ENCODE measurements around the gene NMB.

DNA sequence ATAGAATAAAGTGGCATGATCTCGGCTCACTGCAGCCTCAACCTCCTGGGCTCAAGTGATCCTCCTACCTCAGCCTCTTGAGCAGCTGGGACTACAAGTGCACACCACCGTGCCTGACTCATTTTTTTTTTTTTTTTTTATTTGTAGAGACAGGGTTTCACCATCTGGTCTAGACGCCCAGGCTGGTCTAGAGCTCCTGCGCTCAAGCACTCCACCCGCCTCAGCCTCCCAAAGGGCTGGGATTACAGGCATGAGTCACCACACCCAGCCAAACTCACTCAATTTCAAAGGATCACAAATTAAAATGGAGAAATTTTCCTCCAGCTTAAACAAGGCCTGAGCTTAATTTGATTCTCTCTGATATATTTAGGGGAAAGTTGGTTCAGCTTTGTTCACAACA, 27.3 kb upstream of the NMB start:
- no peak for TF ChIP-seq POLR2A (IDR thresholded peaks at IDR 0.05)
- TF ChIP-seq, protein P1, sequence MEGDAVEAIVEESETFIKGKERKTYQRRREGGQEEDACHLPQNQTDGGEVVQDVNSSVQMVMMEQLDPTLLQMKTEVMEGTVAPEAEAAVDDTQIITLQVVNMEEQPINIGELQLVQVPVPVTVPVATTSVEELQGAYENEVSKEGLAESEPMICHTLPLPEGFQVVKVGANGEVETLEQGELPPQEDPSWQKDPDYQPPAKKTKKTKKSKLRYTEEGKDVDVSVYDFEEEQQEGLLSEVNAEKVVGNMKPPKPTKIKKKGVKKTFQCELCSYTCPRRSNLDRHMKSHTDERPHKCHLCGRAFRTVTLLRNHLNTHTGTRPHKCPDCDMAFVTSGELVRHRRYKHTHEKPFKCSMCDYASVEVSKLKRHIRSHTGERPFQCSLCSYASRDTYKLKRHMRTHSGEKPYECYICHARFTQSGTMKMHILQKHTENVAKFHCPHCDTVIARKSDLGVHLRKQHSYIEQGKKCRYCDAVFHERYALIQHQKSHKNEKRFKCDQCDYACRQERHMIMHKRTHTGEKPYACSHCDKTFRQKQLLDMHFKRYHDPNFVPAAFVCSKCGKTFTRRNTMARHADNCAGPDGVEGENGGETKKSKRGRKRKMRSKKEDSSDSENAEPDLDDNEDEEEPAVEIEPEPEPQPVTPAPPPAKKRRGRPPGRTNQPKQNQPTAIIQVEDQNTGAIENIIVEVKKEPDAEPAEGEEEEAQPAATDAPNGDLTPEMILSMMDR (IDR thresholded peaks at IDR 0.05 in 8 of 11, conservative IDR thresholded peaks at IDR 0.05 in 3 of 11) = no peak

Measured in spleen (tissue), 7 donors.